A549 treated with ZK216348 at 1 μM for 4 hours (cell line): ENCODE data around the gene BMAL1. TPM values are rescaled to one million over a fixed set of nuclear protein-coding genes. Genes with fewer than 3 reads are reported as not detected.

Source experiments
- total RNA-seq: library from RNA; stranded (reverse); fragments of 200-300 nt; extraction: Qiagen RNA extraction; gene quantifications from 5 replicates; pipeline ENCODE4 v1.2.3, GENCODE V29; 2022; ENCODE audit warnings: low read depth

The BMAL1 gene
- total RNA-seq, result 7.3 to 11.0 TPM (median 9.8 TPM) in 5 replicates

GRCh38 chr11:13277768-13278608 is at the start of gene BMAL1:
BMAL1 (plus strand) TSS chr11:13277790; CDS start chr11:13354309, 76,519 bp downstream.

Other genes starting within 250 kb of the BMAL1 start
- gene BTBD10, start 185.4 kb downstream of the BMAL1 start, total RNA-seq, result 37.8 to 57.2 TPM (median 43.7 TPM) in 5 replicates
- not detected in 5 replicates for gene PTH, start 218.2 kb downstream of the BMAL1 start, total RNA-seq